ENCODE measurements around the gene PRKCH.

DNA sequence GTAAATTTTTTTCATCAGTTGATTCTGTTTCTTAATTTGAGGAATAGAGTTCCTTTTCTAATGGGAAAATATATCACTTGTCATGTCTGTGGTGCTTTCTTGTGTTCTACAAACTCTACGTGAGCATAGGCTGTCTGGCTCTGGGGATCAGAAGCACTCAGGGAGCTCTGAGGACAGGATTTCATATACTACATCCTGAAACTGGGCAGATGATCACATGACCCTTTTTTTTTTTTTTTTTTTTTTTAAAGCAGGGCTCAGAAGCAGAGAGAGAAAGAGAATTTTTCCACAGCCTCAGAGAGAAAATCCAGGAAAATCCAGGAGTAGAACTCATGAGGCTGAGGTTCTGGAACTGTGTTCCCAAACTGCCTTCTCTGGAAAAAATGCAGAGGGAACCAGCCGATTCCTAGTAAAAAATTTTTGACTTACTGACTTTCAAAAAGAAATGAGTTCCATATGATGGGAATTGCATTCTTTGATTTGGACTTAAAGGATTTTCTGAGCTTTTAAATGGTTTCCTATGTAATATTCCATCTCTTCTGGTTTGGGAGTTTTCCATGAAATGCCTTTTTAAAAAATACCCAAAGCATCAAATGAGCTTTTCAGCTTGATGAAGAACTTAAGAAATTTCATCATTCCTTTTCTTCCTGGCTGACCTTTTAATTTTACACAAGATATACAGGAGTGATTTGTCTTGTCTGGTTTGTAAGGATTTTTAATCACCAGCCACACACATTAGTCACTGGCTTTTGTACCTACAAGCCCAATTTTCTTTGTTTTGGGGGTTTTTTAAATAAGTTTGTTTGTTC is 190.9 kb downstream of the PRKCH start:
- no peak for TF ChIP-seq TAF1 (IDR thresholded peaks at IDR 0.05; ENCODE audit: borderline replicate concordance, insufficient read depth, low read length)
- TF ChIP-seq REST (IDR thresholded peaks at IDR 0.05; ENCODE audit: insufficient read depth in 1 of 2, low read depth in 2 of 2, low read length in 2 of 2) = no peak
- no peak for TF ChIP-seq POLR2AphosphoS5 (IDR thresholded peaks at IDR 0.05; ENCODE audit: low read depth, low read length)
- no peak for TF ChIP-seq SIN3A (IDR thresholded peaks at IDR 0.05; ENCODE audit: borderline replicate concordance, insufficient read depth, low read length)
- no peak for TF ChIP-seq FOXP2 (optimal IDR thresholded peaks at IDR 0.05; ENCODE audit: borderline replicate concordance, extremely low read depth, extremely low read length, insufficient read depth)
